GM19238 (cell line): ENCODE data around the gene ADD1.

Experiments
- DNase-seq: peaks from one replicate; pipeline ENCODE4 v3.0.0; 2011; ENCODE audit warnings: low spot score; ENCODE audit not compliant: insufficient read length

Gene ADD1

DNA sequence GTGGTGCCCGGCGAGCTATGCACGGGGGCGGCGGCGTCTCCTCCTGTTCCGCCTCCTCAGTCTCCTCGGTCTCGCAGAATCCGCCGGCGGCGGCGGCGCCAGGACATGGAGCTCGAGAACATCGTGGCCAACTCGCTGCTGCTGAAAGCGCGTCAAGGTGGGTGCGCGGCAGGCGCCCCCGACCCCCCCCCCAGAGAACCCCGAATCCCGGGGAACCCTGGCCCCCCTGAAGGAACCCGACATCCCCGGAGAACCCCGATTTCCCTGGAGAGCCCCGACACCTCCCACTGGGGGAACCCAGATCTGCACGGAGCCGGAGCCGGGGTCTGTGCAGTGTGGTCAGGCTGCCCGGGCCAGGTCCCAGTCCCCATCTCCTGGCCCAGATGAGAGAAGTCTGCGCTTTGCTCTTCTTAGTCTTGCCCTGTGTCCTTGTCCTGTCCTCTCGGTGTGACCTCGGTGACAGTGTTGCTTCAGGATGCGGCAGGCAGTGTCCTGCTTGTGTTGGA is 120.4 kb downstream of the ADD1 start:
- no peak for DNase-seq

DNA sequence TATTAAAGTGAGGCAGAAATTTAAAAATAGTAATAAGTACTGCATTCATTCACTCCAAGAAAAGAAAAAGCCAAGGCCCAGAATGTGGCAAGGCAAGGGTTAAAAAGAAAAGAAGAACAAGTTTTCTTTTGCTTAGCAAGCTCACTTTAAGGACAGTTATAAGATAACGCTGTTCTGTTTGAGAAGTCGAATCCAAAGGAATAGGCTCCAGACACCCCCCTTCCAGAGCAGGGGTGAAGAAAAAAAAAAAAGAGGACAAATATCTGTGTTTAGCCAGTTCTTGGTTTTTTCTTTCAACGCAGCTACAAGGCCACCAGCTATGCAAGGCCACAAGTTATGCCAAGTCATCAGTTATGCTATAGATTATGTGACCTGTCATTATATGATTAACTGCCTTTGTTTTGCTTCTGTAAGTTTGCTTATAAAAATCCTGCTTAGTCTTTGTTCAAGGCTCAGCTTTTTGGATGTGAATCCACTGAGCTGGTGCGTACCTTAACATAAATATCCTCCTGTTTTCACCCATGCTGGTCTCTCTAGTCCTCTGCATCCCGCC is 121.1 kb downstream of the ADD1 start:
- no peak for DNase-seq

DNA sequence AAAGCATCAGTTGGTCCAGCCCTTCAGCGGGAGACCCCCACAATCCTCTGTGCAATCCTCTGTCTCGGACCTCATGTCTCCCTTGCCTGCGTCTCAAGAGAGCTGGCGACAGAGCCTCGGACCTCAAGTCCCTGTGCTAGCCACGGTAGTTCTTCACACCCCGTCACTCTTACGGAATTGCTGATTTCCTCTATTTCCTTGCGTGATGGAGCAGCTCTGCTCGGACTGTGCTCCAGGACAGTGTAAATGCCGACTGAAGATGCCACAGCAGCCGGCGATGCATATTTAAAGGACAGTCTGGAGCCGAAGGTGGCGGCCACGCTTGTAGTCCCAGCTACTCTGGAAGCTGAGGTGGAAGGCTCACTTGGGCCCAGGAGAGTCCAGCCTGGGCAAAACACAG is 121.6 kb downstream of the ADD1 start:
- no peak for DNase-seq

GRCh38 chr4:2968381-2968780 is 124.7 kb downstream of the ADD1 start:
- DNase-seq, result no peak

- no peak for DNase-seq
Observed at GRCh38 chr4:2971275-2971674, 127.6 kb downstream of the ADD1 start.

- no peak for DNase-seq
Observed at GRCh38 chr4:2977211-2978088, 133.8 kb downstream of the ADD1 start.
